22Rv1 (cell line): Measurements from ENCODE around the gene ANKRD34B.

Experiments
- H3K27ac ChIP-seq: fragments of 450-650 bp; 2 replicates; pipeline ENCODE4 v1.5.1; 2017
- CTCF ChIP-seq: fragments of 450-650 bp; IDR thresholded peaks from 2 replicates; pipeline ENCODE4 v1.5.1; 2017; ENCODE audit warnings: mild to moderate bottlenecking
- ZFX ChIP-seq: fragments of 450-650 bp; IDR thresholded peaks from 2 replicates; pipeline ENCODE4 v1.6.1; 2017; ENCODE audit warnings: antibody characterized with exemption, borderline replicate concordance

The ANKRD34B gene

GRCh38 chr5:80569086-80569960 lies 757 bp downstream of the ANKRD34B start:
- TF ChIP-seq ZFX (no peak), CTCF (no peak)
- no peak overlapping the region for H3K27ac ChIP-seq

GRCh38 chr5:80568251-80568650 lies 1.8 kb downstream of the ANKRD34B start:
- H3K27ac ChIP-seq: no peak overlapping the region
- no peak for TF ChIP-seq CTCF
- no peak for TF ChIP-seq ZFX

- no peak for TF ChIP-seq CTCF
- TF ChIP-seq ZFX: no peak
Measured at GRCh38 chr5:80566711-80567259, 3.3 kb downstream of the ANKRD34B start.

GRCh38 chr5:80565330-80565729 lies 4.8 kb downstream of the ANKRD34B start:
- no peak overlapping the region for H3K27ac ChIP-seq

More at GRCh38 chr5:80566711-80567259, 3.3 kb downstream of the ANKRD34B start:
- H3K27ac ChIP-seq: no peak overlapping the region

GRCh38 chr5:80559244-80559643 lies 10.8 kb downstream of the ANKRD34B start:
- H3K27ac ChIP-seq: no peak overlapping the region
- TF ChIP-seq ZFX: no peak
- no peak for TF ChIP-seq CTCF

More at GRCh38 chr5:80565330-80565729, 4.8 kb downstream of the ANKRD34B start:
- TF ChIP-seq CTCF (no peak), ZFX (no peak)

- H3K27ac ChIP-seq: no peak overlapping the region
- TF ChIP-seq CTCF: no peak
- no peak for TF ChIP-seq ZFX
Measured at GRCh38 chr5:80555099-80555498, 15.0 kb downstream of the ANKRD34B start.

- TF ChIP-seq CTCF (no peak), ZFX (no peak)
- no peak overlapping the region for H3K27ac ChIP-seq
Measured at GRCh38 chr5:80554646-80555045, 15.4 kb downstream of the ANKRD34B start.
